Neural progenitor cell (in vitro differentiated cells): ENCODE data around the gene TBC1D2B. TPM values are rescaled to one million over a fixed set of nuclear protein-coding genes. Genes with fewer than 3 reads are reported as not detected.
A peak's percentile ranks its signal among the peaks of the same experiment; 100 is the strongest.
"Not testable (repeated sequence)": the region's sequence is repeated elsewhere in the genome, so short reads cannot be mapped to it uniquely, and the experiment has no call there.

ENCODE experiments used
- DNase-seq: peaks from one replicate; pipeline ENCODE4 v3.0.0-alpha.2; 2016; ENCODE audit warnings: low spot score
- H2AFZ ChIP-seq: fragments of 200-600 bp; sonication (generic); replicated peaks from 2 replicates; pipeline ENCODE4 v1.6.1; 2016; ENCODE audit warnings: antibody characterized with exemption
- H3F3A ChIP-seq: fragments of 200-600 bp; sonication (generic); 2 replicates; pipeline ENCODE4 v1.6.1; 2016; ENCODE audit warnings: antibody characterized with exemption, low read depth
- H3K27ac ChIP-seq: fragments of 200-600 bp; sonication (generic); 2 replicates; pipeline ENCODE4 v1.5.1; 2016; ENCODE audit warnings: mild to moderate bottlenecking
- H3K27me3 ChIP-seq: fragments of 200-600 bp; sonication (generic); 2 replicates; pipeline ENCODE4 v1.6.1; 2016; ENCODE audit warnings: mild to moderate bottlenecking, moderate library complexity
- H3K36me3 ChIP-seq: fragments of 200-600 bp; sonication (generic); 2 replicates; pipeline ENCODE4 v1.5.1; 2016
- H3K4me1 ChIP-seq: fragments of 200-600 bp; sonication (generic); 2 replicates; pipeline ENCODE4 v1.6.1; 2016; ENCODE audit warnings: mixed run types
- H3K4me2 ChIP-seq: fragments of 200-600 bp; sonication (generic); 2 replicates; pipeline ENCODE4 v1.6.1; 2016
- H3K4me3 ChIP-seq: fragments of 200-600 bp; sonication (generic); 2 replicates; pipeline ENCODE4 v1.5.1; 2016
- H3K79me2 ChIP-seq: fragments of 200-600 bp; sonication (generic); 2 replicates; pipeline ENCODE4 v1.6.1; 2016; ENCODE audit warnings: low read depth
- H3K9ac ChIP-seq: fragments of 200-600 bp; sonication (generic); 2 replicates; pipeline ENCODE4 v1.6.1; 2016
- H3K9me3 ChIP-seq: fragments of 200-600 bp; sonication (generic); 2 replicates; pipeline ENCODE4 v1.5.1; 2016; ENCODE audit warnings: low read depth
- H4K20me1 ChIP-seq: fragments of 200-600 bp; sonication (generic); 2 replicates; pipeline ENCODE4 v1.6.1; 2016; ENCODE audit warnings: low read depth
- H3K27ac Mint-ChIP-seq: 3 replicates; pipeline ENCODE4 v1.8.0; 2021; ENCODE audit warnings: mixed read lengths
- H3K27me3 Mint-ChIP-seq: 2 replicates; pipeline ENCODE4 v1.8.0; 2022; ENCODE audit warnings: low read depth, mild to moderate bottlenecking, inconsistent platforms, moderate library complexity, mixed read lengths; ENCODE audit not compliant: insufficient read depth
- H3K36me3 Mint-ChIP-seq: 3 replicates; pipeline ENCODE4 v1.8.0; 2021; ENCODE audit warnings: mixed read lengths
- H3K4me1 Mint-ChIP-seq: 3 replicates; pipeline ENCODE4 v1.8.0; 2021; ENCODE audit warnings: mixed read lengths
- H3K4me3 Mint-ChIP-seq: 3 replicates; pipeline ENCODE4 v1.8.0; 2021; ENCODE audit warnings: mild to moderate bottlenecking, moderate library complexity, mixed read lengths
- H3K9me3 Mint-ChIP-seq: 3 replicates; pipeline ENCODE4 v1.8.0; 2020; ENCODE audit warnings: mixed read lengths
- EZH2 ChIP-seq: fragments of 200-600 bp; sonication (generic); IDR thresholded peaks from 2 replicates; pipeline ENCODE4 v1.6.1; 2017; ENCODE audit warnings: antibody characterized with exemption, mild to moderate bottlenecking, moderate library complexity
- EZH2phosphoT487 ChIP-seq: fragments of 200-600 bp; sonication (generic); IDR thresholded peaks from 2 replicates; pipeline ENCODE4 v1.6.1; 2017; ENCODE audit warnings: antibody characterized with exemption
- total RNA-seq: library from RNA; depleted of rRNA; stranded (reverse); fragments of >200 nt; gene quantifications from 2 replicates; pipeline ENCODE4 v1.2.3, GENCODE V29; 2015; ENCODE audit warnings: low replicate concordance
- TF ChIP-seq, protein P1 (sequence below): fragments of 200-600 bp; sonication (generic); IDR thresholded peaks from 2 replicates; pipeline ENCODE4 v1.5.1; 2017; ENCODE audit warnings: antibody characterized with exemption, mild to moderate bottlenecking

The TBC1D2B gene
- total RNA-seq, 1 donor from 2014 or later = 11.7 TPM

DNA sequence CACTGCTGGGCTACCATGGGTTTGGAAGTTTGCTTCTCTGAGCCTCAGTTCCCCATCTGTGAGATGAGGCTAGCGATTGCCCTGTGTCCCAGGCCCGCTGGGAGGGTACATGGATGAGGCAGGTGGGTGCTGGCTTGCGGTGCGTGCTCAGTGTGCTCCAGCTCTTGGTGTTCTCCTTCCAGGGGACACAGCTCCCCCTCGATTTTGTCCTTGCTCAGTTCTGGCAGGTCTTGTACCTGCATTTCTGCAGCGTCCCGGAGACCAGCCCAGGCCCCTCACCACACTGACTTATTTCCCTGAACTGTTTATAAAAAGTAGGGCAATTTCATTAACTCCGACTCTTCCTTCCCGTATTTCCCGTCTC, 95.4 kb downstream of the TBC1D2B start:
- H4K20me1 ChIP-seq = no peaks in the 10 kb centered on the region
- TF ChIP-seq EZH2 (no peak), EZH2phosphoT487 (no peak)
- TF ChIP-seq, protein P1, sequence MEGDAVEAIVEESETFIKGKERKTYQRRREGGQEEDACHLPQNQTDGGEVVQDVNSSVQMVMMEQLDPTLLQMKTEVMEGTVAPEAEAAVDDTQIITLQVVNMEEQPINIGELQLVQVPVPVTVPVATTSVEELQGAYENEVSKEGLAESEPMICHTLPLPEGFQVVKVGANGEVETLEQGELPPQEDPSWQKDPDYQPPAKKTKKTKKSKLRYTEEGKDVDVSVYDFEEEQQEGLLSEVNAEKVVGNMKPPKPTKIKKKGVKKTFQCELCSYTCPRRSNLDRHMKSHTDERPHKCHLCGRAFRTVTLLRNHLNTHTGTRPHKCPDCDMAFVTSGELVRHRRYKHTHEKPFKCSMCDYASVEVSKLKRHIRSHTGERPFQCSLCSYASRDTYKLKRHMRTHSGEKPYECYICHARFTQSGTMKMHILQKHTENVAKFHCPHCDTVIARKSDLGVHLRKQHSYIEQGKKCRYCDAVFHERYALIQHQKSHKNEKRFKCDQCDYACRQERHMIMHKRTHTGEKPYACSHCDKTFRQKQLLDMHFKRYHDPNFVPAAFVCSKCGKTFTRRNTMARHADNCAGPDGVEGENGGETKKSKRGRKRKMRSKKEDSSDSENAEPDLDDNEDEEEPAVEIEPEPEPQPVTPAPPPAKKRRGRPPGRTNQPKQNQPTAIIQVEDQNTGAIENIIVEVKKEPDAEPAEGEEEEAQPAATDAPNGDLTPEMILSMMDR = no peak
- Mint-ChIP-seq H3K4me1 (peaks cover 11% of the 10 kb centered on the region), H3K36me3 (no peaks in the 10 kb centered on the region), H3K27ac (no peak overlapping the region), H3K9me3 (no peaks in the 10 kb centered on the region), H3K27me3 (peaks cover 10% of the 10 kb centered on the region), H3K4me3 (no peak overlapping the region)
- H3K36me3 ChIP-seq = no peaks in the 10 kb centered on the region
- peaks cover 3% of the 10 kb centered on the region for H3K4me1 ChIP-seq
- no peak overlapping the region for H3K27ac ChIP-seq
- H3F3A ChIP-seq = no peaks in the 10 kb centered on the region
- H3K4me2 ChIP-seq = no peak overlapping the region
- no peak overlapping the region for H3K9ac ChIP-seq
- no peak for DNase-seq
- H3K4me3 ChIP-seq = no peak overlapping the region
- H3K27me3 ChIP-seq = no peaks in the 10 kb centered on the region
- H3K9me3 ChIP-seq = no peaks in the 10 kb centered on the region
- no peaks in the 10 kb centered on the region for H3K79me2 ChIP-seq
- H2AFZ ChIP-seq = no peak overlapping the region

DNA sequence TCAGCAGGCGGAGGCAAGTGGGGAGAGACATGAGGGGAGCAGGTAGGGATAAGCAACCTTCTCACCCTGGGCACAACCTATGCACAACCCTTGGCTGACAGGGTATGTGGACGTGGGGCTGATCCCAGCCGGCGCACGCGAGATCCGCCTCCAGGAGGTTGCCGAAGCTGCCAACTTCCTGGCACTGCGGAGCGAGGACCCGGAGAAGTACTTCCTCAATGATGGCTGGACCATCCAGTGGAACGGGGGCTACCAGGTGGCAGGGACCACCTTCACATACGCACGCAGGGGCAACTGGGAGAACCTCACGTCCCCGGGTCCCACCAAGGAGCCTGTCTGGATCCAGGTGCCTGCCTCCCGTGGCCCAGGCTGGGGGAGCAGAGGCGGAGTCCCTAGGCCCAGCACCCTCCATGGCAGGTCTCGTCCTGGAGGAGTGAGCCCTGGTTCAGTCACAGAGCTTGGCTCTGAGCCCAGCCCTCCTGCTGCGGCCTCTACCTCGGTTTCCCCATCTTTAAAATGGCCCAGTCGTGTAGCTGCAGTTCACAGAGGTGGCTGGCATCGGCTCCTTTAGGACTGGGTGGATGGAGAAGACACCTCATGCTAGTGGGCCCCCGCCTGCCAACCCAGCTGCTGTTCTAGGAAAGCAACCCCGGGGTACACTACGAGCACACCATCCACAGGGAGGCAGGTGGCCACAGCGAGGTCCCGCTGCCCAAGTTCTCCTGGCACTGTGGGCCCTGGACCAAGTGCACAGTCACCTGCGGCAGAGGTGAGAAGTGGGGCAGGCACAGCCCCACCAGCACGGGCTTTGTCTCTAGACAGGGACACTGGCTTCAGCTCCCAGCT, 96.0 kb downstream of the TBC1D2B start:
- Histone ChIP-seq H3K79me2 (no peaks in the 10 kb centered on the region), H3K36me3 (no peaks in the 10 kb centered on the region), H4K20me1 (no peaks in the 10 kb centered on the region), H3K9me3 (no peaks in the 10 kb centered on the region), H3K4me1 (no peaks in the 10 kb centered on the region), H3F3A (no peaks in the 10 kb centered on the region), H2AFZ (no peak overlapping the region), H3K27ac (no peak overlapping the region), H3K9ac (no peak overlapping the region), H3K27me3 (no peaks in the 10 kb centered on the region), H3K4me2 (no peak overlapping the region), H3K4me3 (no peak overlapping the region)
- Mint-ChIP-seq H3K27me3 (peaks cover 10% of the 10 kb centered on the region), H3K36me3 (no peaks in the 10 kb centered on the region), H3K9me3 (no peaks in the 10 kb centered on the region), H3K4me1 (peaks cover 11% of the 10 kb centered on the region), H3K27ac (peak overlapping the region; percentile 50), H3K4me3 (no peak overlapping the region)
- TF ChIP-seq, protein P1 = no peak
- no peak for TF ChIP-seq EZH2phosphoT487
- no peak for TF ChIP-seq EZH2
- DNase-seq = no peak

DNA sequence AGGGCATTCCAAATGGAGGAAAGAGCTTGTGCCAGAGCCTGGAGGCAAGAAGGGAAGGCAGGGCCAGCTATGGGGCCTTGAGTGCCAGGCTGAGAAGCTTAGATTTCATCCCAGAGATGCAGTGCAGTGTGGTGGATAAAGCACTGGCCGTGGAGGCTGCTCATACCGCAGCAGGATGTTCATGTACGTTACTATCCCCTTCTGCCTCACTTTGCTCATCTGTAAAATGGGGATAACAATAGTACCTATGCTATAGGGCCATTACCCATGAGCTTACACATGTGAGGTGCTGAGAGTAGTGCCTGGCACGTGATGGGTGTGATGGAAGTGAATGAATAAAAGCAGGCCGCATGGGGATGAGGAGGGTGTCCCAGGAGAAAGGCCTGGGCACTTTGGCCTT, 96.8 kb downstream of the TBC1D2B start:
- not testable (repeated sequence) for H3K9ac ChIP-seq, H3K27me3 Mint-ChIP-seq, H3K9me3 Mint-ChIP-seq, H3K79me2 ChIP-seq, H2AFZ ChIP-seq, H3K4me1 ChIP-seq, H3K9me3 ChIP-seq, H3K36me3 ChIP-seq, H3K27me3 ChIP-seq, H3K36me3 Mint-ChIP-seq, H3K4me2 ChIP-seq, H3F3A ChIP-seq, H3K27ac Mint-ChIP-seq, DNase-seq, H3K4me3 ChIP-seq, H4K20me1 ChIP-seq, H3K27ac ChIP-seq
- Mint-ChIP-seq H3K4me1 (peaks cover 11% of the 10 kb centered on the region), H3K4me3 (peak overlapping the region; percentile 25)

DNA sequence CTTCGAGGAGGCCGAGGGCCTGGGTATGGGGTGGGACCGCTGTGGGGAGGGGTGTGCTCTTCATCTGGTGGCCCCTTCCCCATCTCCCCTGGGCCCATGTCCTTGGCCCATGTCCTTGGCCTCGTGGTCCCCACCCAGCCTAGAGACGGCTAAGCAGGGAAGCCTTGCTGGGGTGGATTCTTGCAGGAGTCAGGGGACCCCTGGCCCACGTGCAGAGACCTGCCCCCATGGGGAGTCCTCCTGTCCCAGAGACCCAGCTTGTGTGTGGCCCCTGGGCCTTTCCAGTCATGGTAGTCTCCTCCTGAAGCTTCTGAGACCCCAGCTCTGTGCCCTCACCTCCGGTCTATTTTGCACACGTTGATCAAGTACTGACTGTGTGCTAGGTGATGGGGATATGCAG, 97.4 kb downstream of the TBC1D2B start:
- Mint-ChIP-seq H3K9me3 (no peaks in the 10 kb centered on the region), H3K4me3 (no peak overlapping the region), H3K27me3 (peaks cover 8% of the 10 kb centered on the region), H3K27ac (no peak overlapping the region), H3K4me1 (peaks cover 11% of the 10 kb centered on the region), H3K36me3 (no peaks in the 10 kb centered on the region)
- no peak overlapping the region for H3K27ac ChIP-seq
- no peak for DNase-seq
- H3K4me1 ChIP-seq = no peaks in the 10 kb centered on the region
- H3K4me2 ChIP-seq = no peak overlapping the region
- no peaks in the 10 kb centered on the region for H4K20me1 ChIP-seq
- H3K36me3 ChIP-seq = no peaks in the 10 kb centered on the region
- H3K4me3 ChIP-seq = no peak overlapping the region
- no peaks in the 10 kb centered on the region for H3K79me2 ChIP-seq
- TF ChIP-seq EZH2phosphoT487 (no peak), EZH2 (no peak)
- TF ChIP-seq, protein P1 = no peak
- no peak overlapping the region for H3K9ac ChIP-seq
- no peaks in the 10 kb centered on the region for H3K27me3 ChIP-seq
- no peaks in the 10 kb centered on the region for H3K9me3 ChIP-seq
- no peak overlapping the region for H2AFZ ChIP-seq
- no peaks in the 10 kb centered on the region for H3F3A ChIP-seq

DNA sequence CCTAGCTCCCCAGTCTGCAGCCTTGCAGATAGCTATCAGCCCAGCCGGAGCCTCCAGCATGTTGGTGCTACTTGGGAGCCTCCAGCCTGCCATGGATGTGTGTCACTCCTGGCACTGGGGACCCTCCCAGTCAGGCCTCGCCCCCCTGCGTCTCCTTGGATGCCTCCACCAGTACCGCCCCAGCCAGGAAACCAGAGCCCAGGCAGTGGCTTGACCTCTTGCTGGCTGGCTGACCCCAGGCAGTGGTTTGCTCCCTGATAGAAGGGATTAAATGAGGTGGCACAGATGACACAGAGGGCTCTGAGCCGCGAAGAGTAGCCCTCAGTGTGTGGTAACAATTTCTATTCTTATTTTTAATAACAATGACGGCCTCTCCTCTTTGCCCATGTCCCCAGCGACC, 98.4 kb downstream of the TBC1D2B start:
- H3F3A ChIP-seq, H3K4me2 ChIP-seq, H3K9me3 Mint-ChIP-seq, H3K36me3 ChIP-seq, H4K20me1 ChIP-seq, H3K9ac ChIP-seq, H3K27me3 ChIP-seq, H3K9me3 ChIP-seq, H3K79me2 ChIP-seq, H3K4me3 ChIP-seq, H3K36me3 Mint-ChIP-seq, H3K27ac ChIP-seq, H3K4me3 Mint-ChIP-seq, H3K4me1 ChIP-seq, H2AFZ ChIP-seq, H3K27me3 Mint-ChIP-seq, H3K27ac Mint-ChIP-seq: not testable (repeated sequence)
- DNase-seq = peak; percentile 45
- peaks cover 11% of the 10 kb centered on the region for H3K4me1 Mint-ChIP-seq

DNA sequence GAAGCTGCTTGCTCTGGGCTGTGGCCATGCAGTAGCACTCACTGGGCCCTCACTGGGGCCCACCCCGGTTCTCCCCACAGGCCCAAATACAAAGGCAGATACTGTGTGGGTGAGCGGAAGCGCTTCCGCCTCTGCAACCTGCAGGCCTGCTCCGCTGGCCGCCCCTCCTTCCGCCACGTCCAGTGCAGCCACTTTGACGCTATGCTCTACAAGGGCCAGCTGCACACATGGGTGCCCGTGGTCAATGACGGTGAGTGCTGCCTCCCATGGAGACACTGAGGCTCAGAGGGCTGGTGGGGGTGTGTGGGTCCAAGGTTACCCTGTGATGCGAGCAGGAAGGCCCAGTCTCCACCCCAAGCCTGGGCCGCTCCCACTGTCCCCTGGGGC, 98.8 kb downstream of the TBC1D2B start:
- not testable (repeated sequence) for H3K4me3 Mint-ChIP-seq, H3K36me3 Mint-ChIP-seq, H3K27me3 Mint-ChIP-seq, H3K4me3 ChIP-seq, H3F3A ChIP-seq, H3K9me3 Mint-ChIP-seq, H3K4me2 ChIP-seq, H4K20me1 ChIP-seq, DNase-seq, H3K9me3 ChIP-seq, H3K9ac ChIP-seq, H3K4me1 ChIP-seq, H3K79me2 ChIP-seq, H3K27ac ChIP-seq, H3K36me3 ChIP-seq, H3K27me3 ChIP-seq, H3K27ac Mint-ChIP-seq, H2AFZ ChIP-seq
- H3K4me1 Mint-ChIP-seq = peaks cover 11% of the 10 kb centered on the region
